GM21528 (cell line): ENCODE data around the gene SMG6.

Source experiments
- ATAC-seq: cut with Tn5 transposase; IDR thresholded peaks from one replicate; pipeline ENCODE4 v1.9.1; 2021; ENCODE audit warnings: mild to moderate bottlenecking, moderate library complexity; ENCODE audit not compliant: unreplicated experiment, low FRiP score

The SMG6 gene

GRCh38 chr17:2237950-2238349 is 65.6 kb downstream of the SMG6 start:
- no peak for ATAC-seq

GRCh38 chr17:2237521-2237921 is 66.1 kb downstream of the SMG6 start:
- ATAC-seq = no peak

GRCh38 chr17:2235792-2236366 is 67.7 kb downstream of the SMG6 start:
- ATAC-seq = no peak

GRCh38 chr17:2235265-2235664 is 68.3 kb downstream of the SMG6 start:
- no peak for ATAC-seq

GRCh38 chr17:2233441-2233947 is 70.1 kb downstream of the SMG6 start:
- ATAC-seq = no peak

- ATAC-seq = no peak
Measured at GRCh38 chr17:2232244-2232638, 71.3 kb downstream of the SMG6 start.

- no peak for ATAC-seq
Measured at GRCh38 chr17:2230877-2231276, 72.7 kb downstream of the SMG6 start.

- no peak for ATAC-seq
Measured at GRCh38 chr17:2227025-2227699, 76.4 kb downstream of the SMG6 start.

- ATAC-seq = no peak
Measured at GRCh38 chr17:2223617-2223927, 80.0 kb downstream of the SMG6 start.

- no peak for ATAC-seq
Measured at GRCh38 chr17:2222901-2223616, 80.5 kb downstream of the SMG6 start.

GRCh38 chr17:2222301-2222700 is 81.3 kb downstream of the SMG6 start:
- ATAC-seq = no peak

GRCh38 chr17:2218426-2218825 is 85.2 kb downstream of the SMG6 start:
- ATAC-seq = no peak

GRCh38 chr17:2215616-2216364 is 87.8 kb downstream of the SMG6 start:
- peak; percentile 74 for ATAC-seq

- ATAC-seq = no peak
Measured at GRCh38 chr17:2214929-2215615, 88.5 kb downstream of the SMG6 start.

- no peak for ATAC-seq
Measured at GRCh38 chr17:2214047-2214928, 89.3 kb downstream of the SMG6 start.

GRCh38 chr17:2213291-2213960 is 90.2 kb downstream of the SMG6 start:
- ATAC-seq = no peak

GRCh38 chr17:2212400-2212981 is 91.1 kb downstream of the SMG6 start:
- ATAC-seq = no peak

GRCh38 chr17:2211661-2212399 is 91.8 kb downstream of the SMG6 start:
- no peak for ATAC-seq
